ENCODE data around the gene DHCR24.

DHCR24 gene

GRCh38 chr1:54814571-54814970 is 72.4 kb downstream of the DHCR24 start:
- DNase-seq: no peak
- H3K4me3 ChIP-seq: no peak overlapping the region
- TF ChIP-seq CTCF (IDR thresholded peaks at IDR 0.05): no peak
- H3K27ac ChIP-seq: no peak overlapping the region
- intact Hi-C loops (cut with DNase I; ENCODE audit: low total_unique reads): loop anchor here (10.0 kb wide), 1 partner anchor 310 kb away; no protein-coding TSS in a partner anchor
- H3K4me1 ChIP-seq: no peaks in the 10 kb centered on the region
- no peaks in the 10 kb centered on the region for H3K9me3 ChIP-seq
- H3K27me3 ChIP-seq: peaks cover 0 to 18% of the 10 kb centered on the region in 2 donors
- H3K36me3 ChIP-seq: no peaks in the 10 kb centered on the region

- Histone ChIP-seq H3K36me3 (no peaks in the 10 kb centered on the region), H3K4me3 (no peak overlapping the region), H3K27ac (no peak overlapping the region), H3K27me3 (peaks cover 0 to 18% of the 10 kb centered on the region in 2 donors), H3K9me3 (no peaks in the 10 kb centered on the region), H3K4me1 (no peaks in the 10 kb centered on the region)
- no peak for TF ChIP-seq CTCF (IDR thresholded peaks at IDR 0.05)
- intact Hi-C loops (cut with DNase I; ENCODE audit: low total_unique reads): loop anchor here (10.0 kb wide), 1 partner anchor 309 kb away; no protein-coding TSS in a partner anchor
- no peak for DNase-seq
Measured at GRCh38 chr1:54814126-54814498, 72.9 kb downstream of the DHCR24 start.

- Histone ChIP-seq H3K27ac (no peak overlapping the region), H3K27me3 (peaks cover 0 to 18% of the 10 kb centered on the region in 2 donors), H3K9me3 (no peaks in the 10 kb centered on the region), H3K4me1 (no peaks in the 10 kb centered on the region), H3K36me3 (no peaks in the 10 kb centered on the region), H3K4me3 (no peak overlapping the region)
- no peak for DNase-seq
- no peak for TF ChIP-seq CTCF (IDR thresholded peaks at IDR 0.05)
- intact Hi-C loops (cut with DNase I; ENCODE audit: low total_unique reads): loop anchor here (10.0 kb wide), 1 partner anchor 309 kb away; no protein-coding TSS in a partner anchor
Measured at GRCh38 chr1:54813485-54814125, 73.4 kb downstream of the DHCR24 start.

GRCh38 chr1:54812801-54813484 is 74.1 kb downstream of the DHCR24 start:
- Histone ChIP-seq H3K27ac (no peak overlapping the region), H3K4me3 (no peak overlapping the region), H3K27me3 (peaks cover 0 to 18% of the 10 kb centered on the region in 2 donors), H3K9me3 (no peaks in the 10 kb centered on the region), H3K36me3 (no peaks in the 10 kb centered on the region), H3K4me1 (no peaks in the 10 kb centered on the region)
- intact Hi-C loops (cut with DNase I; ENCODE audit: low total_unique reads): loop anchor here (10.0 kb wide), 1 partner anchor 308 kb away; no protein-coding TSS in a partner anchor
- no peak for TF ChIP-seq CTCF (IDR thresholded peaks at IDR 0.05)
- DNase-seq: no peak

- Histone ChIP-seq H3K27me3 (peaks cover 0 to 18% of the 10 kb centered on the region in 2 donors), H3K4me3 (no peak overlapping the region), H3K36me3 (no peaks in the 10 kb centered on the region), H3K27ac (no peak overlapping the region), H3K4me1 (no peaks in the 10 kb centered on the region), H3K9me3 (no peaks in the 10 kb centered on the region)
- intact Hi-C loops (cut with DNase I; ENCODE audit: low total_unique reads): loop anchor here (10.0 kb wide), 1 partner anchor 307 kb away; no protein-coding TSS in a partner anchor
- DNase-seq: no peak
- TF ChIP-seq CTCF (IDR thresholded peaks at IDR 0.05): no peak
Measured at GRCh38 chr1:54811739-54812655, 75.0 kb downstream of the DHCR24 start.

All from tibial artery (tissue), 4 donors.